GM19023 (cell line): Measurements from ENCODE around the gene LHX5.
"Not testable (repeated sequence)": the region's sequence is repeated elsewhere in the genome, so short reads cannot be mapped to it uniquely, and the experiment has no call there.

Source experiments
- ATAC-seq: cut with Tn5 transposase; IDR thresholded peaks from one replicate; pipeline ENCODE4 v1.9.1; 2021; ENCODE audit warnings: mild to moderate bottlenecking, moderate library complexity; ENCODE audit not compliant: unreplicated experiment

Gene LHX5

GRCh38 chr12:113471619-113472171 is at the start of gene LHX5:
LHX5 (minus strand) TSS chr12:113471871; CDS start chr12:113471498, 373 bp downstream.
- ATAC-seq = no peak

GRCh38 chr12:113519464-113520307 is 48.0 kb upstream of the LHX5 start:
- no peak for ATAC-seq

GRCh38 chr12:113515082-113515856 is 43.6 kb upstream of the LHX5 start:
- ATAC-seq = no peak

GRCh38 chr12:113514602-113515001 is 42.9 kb upstream of the LHX5 start:
- no peak for ATAC-seq

- no peak for ATAC-seq
These were observed 40.9 kb upstream of the LHX5 start for GRCh38 chr12:113512568-113512967.

- no peak for ATAC-seq
These were observed 35.2 kb upstream of the LHX5 start for GRCh38 chr12:113506867-113507266.

- ATAC-seq = no peak
These were observed 34.3 kb upstream of the LHX5 start for GRCh38 chr12:113505941-113506340.

- ATAC-seq = no peak
These were observed 33.2 kb upstream of the LHX5 start for GRCh38 chr12:113504917-113505316.

GRCh38 chr12:113500782-113501311 is 29.2 kb upstream of the LHX5 start:
- no peak for ATAC-seq

GRCh38 chr12:113500306-113500675 is 28.6 kb upstream of the LHX5 start:
- ATAC-seq = no peak

- no peak for ATAC-seq
These were observed 26.8 kb upstream of the LHX5 start for GRCh38 chr12:113498490-113498889.

- no peak for ATAC-seq
These were observed 26.0 kb upstream of the LHX5 start for GRCh38 chr12:113497693-113498092.

- ATAC-seq = not testable (repeated sequence)
These were observed 24.3 kb upstream of the LHX5 start for GRCh38 chr12:113495941-113496340.

- ATAC-seq = no peak
These were observed 16.7 kb upstream of the LHX5 start for GRCh38 chr12:113488322-113488721.

GRCh38 chr12:113486722-113487121 is 15.1 kb upstream of the LHX5 start:
- no peak for ATAC-seq

- no peak for ATAC-seq
These were observed 13.7 kb upstream of the LHX5 start for GRCh38 chr12:113485330-113485729.

- no peak for ATAC-seq
These were observed 10.7 kb upstream of the LHX5 start for GRCh38 chr12:113482334-113482733.

- no peak for ATAC-seq
These were observed 8.8 kb upstream of the LHX5 start for GRCh38 chr12:113480336-113480971.

- ATAC-seq = no peak
These were observed 8.1 kb upstream of the LHX5 start for GRCh38 chr12:113479590-113480335.

GRCh38 chr12:113479216-113479589 is 7.5 kb upstream of the LHX5 start:
- no peak for ATAC-seq
